COR-L47 (cell line): Measurements from ENCODE around the gene NKIRAS2.
A peak's percentile ranks its signal among the peaks of the same experiment; 100 is the strongest.

ENCODE experiments used
- DNase-seq: peaks from one replicate; lab custom pipeline; 2025; lab: John Stamatoyannopoulos, UW

NKIRAS2 gene

DNA sequence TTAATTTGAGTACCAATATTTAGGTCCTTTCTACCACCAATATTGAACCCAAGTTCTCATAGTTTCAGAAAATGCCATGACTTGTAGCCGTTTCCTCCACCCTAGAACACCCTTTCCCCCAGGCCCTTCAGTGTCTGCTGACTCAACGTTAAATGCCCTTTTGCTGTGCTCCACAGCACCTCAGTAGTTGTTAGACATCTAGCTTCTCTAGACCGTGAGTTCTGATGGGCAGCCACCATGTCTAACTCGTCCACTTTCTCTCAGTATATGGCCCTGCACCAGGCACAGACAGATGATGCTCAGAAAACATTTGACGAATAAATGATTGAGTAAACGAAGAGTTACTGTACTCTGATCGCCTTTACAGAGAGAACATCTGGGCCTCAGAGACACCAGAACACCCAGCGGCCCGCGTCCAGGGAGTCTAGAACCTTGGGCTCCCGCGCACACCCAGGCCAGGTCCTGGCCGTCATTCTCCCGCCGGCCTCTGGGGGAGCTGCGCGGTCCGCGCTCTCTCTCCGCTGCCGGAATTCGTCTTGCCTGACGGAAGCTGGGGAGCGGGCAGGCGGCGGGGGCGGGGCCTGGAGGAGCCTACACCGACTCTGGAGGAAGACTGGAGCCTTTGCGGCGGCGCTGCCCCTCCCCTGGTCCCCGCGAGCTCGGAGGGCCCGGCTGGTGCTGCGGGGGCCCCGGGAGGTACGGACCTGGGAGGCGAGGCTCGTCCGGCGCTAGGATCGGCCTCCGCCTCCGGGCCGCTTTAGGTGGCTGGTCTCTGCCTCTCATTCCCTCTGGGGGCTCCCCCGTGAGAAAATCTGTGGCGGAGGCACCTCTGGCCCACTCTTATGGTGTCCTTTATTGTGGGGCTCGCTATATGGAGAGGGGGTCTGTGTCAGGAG, at the start of gene NKIRAS2:
Gene NKIRAS2, plus strand, starts transcription at position 582 of the 896 bp plus-strand sequence. CDS start 1,488 bp downstream, outside the sequence.
- peak; percentile 86 for DNase-seq

DNA sequence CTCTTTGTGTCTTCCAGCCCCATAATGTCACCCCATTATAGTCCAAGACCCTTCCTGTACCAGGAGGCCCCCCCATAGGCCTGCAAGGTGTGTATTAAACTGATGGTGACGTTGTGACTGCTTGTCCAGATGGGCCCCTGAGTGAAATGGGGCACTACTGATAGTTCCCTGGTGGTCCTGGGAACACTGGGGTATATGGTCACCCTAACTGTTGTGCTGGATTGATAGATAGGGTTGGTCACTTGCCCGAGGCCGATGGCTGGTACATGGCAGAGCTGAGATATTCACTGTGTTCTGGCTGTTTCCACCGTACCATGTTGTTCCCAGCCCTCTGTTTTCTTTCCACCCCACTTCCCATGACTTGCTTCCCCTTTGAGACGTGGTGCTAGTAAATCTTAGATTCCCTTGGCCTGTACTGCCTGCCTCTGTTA, 49.0 kb upstream of the NKIRAS2 start:
- no peak for DNase-seq

DNA sequence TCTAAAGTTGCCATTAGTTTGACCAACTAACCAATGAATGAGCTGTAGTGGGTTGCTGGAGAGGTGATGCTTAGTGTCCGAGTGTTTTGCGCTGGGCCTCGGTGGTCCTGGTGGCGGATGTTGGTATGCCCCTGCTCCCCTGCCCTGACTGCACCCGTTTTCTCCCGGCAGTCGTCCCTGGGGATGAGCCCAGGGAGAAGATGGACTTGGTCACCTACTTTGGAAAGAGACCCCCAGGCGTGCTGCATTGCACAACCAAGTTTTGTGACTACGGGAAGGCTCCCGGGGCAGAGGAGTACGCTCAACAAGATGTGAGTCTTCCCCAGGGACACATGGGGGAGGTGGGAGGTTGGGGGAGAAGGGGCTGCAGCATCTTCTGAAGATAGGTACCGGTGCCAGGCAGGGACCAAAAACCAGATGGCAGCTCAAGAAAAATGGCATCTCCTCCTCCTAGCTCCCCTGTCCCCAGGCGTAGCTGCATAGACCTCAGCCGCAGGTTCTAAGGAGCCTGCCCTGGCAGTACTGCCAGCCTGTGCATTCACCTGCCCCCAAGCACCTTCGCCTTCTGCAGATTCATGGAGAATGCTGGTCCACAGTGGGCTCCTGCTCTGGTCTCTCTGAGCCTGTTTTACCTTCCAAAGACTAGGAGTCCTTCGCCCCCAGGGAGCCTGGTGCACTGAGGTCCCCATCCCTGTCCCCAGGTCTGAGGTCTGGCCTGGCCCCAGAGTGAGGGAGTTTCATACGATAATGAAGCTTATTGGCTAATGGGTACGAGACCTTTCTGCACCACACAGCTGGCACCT, 48.0 kb upstream of the NKIRAS2 start:
- no peak for DNase-seq

DNA sequence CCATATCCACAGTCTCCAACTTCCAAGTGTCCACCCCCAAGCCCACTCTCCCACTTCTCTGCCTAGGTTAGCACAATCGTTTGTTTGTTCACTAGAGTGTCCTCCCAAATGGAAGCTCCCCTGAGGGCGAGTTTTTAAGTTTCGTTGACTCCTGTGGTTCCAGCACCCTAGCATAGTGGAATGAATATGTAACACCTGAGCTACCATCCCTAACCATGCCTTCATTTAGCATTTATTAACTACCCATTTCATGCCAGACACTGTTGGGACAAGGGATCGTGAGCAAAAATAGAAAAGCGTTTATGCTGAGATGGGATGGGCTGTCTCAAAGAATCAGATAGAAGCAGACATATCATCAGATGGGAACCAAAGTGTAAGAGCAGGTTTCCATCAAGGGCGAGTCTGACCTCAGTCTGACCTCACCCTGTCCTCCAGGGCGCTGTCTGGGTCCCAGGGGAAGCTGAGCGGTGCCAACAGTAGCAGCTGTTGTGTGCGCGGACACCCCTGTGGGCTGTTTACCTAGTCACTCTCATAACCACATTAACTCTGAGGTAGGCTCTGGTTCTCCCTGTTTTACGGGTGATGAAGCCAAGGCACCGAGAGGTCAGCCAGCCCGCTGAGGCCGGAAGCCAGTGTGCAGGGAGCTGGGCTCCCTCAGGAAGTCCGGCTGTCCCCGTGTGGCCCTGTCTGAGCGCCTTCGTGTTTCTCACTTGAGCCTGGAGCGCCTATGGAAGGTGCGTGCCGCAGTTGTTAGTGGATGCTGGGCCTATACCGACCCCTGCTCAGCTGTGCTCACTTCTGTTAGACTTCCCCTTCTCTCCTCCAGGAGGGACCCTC, 47.1 kb upstream of the NKIRAS2 start:
- DNase-seq: no peak

DNA sequence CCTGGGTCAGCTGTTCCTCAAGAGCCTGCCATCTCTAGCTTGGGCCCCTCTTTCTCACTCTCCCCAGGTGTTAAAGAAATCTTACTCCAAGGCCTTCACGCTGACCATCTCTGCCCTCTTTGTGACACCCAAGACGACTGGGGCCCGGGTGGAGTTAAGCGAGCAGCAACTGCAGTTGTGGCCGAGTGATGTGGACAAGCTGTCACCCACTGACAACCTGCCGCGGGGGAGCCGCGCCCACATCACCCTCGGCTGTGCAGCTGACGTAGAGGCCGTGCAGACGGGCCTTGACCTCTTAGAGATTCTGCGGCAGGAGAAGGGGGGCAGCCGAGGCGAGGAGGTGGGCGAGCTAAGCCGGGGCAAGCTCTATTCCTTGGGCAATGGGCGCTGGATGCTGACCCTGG, 46.5 kb upstream of the NKIRAS2 start:
- no peak for DNase-seq

DNA sequence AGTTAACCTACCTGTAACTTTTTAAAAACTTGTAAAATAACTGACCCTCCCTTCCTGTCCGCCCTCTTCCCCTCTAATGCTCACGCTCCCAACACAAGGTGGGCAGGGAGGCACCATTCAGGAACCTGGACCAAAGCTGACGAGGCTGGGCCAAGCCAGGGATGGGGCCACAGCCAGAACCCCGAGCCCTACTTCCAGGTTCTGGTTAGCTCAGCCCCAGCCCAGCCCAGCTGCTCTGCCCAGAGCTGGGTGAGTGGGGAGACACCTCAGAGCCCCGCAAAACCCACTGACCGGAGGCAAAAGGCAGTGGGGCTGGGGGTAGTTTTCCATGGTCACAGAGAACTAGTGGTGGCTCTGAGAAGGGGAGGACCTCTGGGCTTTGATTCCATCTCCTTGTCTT, 45.9 kb upstream of the NKIRAS2 start:
- no peak for DNase-seq

DNA sequence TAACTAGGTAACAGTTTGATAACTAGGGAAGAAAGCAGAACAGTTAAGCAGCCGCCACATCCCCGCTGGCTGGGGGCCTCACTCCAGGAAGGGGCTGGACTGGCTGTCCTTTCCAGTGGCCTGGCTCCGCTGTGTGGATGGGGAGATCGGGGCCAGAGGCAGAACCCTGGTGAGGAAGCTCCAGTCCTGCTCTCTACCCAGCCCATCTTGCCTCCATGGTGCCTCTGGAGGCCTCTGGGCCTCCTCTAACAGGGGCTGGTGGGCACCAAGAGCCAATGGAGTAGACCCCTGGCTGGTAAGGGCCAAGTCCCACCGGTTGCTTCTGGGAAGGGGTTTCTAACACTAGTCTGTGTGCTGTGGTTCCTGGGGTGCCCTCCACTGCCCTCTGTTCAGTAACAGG, 45.2 kb upstream of the NKIRAS2 start:
- no peak for DNase-seq

DNA sequence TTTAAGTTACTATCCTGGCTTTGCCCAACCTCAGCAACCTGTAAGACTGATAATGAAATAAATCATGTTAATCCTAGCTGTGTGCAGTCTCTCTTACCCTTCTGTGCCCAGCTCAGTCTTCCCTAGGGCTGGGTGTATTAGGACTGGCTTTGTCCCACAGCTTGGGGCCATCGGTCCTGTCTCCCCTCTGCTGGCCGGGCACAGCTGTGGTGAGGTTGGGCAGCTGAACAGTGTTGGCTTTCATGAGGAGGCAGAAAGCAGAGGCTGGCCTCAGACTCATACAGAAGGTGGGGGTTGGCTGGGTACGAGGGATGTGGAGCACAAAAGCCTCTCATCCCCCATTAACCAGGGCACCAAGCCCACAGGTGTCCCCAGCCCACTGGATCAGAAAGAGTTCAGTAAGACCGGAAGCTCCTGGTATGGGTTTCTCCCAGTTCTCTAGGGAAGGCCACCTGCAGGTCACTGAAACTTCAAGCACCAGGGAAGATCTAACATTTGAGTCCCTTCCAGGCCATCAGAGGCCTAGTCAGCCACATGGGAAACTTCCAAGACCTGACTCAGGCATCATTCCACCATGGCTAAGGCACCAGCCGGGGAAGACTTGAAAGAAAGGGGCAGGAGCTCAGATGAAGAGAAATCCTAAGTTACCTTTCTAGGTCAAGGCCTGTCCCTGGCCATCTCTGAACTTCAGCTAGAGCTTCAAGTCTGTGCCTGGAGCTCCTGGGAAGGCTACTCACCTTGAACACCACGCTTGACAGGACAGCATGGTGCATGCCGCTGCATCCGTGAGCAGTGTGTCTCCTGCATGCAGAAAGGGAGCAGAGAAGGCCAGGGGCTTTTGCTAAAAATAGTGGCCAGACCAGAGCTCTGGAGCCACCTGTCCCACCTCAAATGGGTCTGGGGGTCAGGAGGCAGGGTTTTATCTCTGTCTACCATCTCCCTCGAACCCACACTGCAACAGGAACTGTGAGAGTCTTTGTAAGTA, 44.5 kb upstream of the NKIRAS2 start:
- no peak for DNase-seq

DNA sequence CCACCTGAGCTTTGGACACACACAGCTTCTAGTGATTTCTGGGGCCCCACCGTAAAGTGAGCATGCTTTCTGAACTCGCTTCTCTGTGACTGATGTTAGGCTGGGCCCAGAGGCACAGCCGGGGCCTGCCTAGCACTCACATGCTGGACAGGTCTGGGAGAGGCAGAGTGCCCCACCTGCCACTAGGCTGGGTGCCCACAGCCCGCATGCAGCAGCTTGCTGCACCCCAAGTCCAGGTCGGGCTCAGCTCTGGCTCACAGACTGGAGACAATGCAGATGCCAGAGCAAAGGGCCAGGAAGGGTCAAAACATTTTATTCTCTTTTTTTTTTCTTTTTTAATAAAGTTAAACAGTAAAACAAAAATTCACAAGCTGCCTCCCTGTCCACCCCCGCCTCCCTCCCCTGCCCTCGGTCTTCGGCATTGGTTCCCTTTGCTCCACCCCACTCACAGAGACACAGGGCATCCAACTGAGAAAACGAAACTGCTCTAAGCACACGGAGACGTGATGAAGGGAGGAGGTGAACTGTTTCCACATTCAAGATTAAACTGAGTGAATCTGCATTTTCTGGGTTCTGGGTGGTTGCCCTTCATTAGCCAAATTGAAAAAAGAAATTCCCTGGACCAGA, 43.6 kb upstream of the NKIRAS2 start:
- DNase-seq: no peak

DNA sequence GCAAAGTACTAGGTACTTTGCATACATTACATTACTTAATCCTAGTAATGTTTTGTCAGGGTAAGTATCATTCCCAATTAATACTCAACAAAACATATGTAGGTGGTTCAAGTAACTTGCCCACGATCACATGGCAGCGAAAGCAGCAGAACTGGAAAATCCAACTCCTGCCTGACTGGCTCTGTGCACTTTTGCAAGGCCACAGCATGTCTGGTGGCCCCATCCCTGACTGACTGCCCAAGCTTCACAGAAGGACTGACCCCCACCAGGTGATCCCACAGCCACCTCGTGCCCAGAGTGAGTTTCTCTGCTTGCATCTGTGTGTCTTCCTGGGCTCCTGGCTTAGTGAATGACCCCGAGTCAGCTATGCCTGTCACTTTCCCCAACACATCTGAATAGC, 41.9 kb upstream of the NKIRAS2 start:
- DNase-seq: no peak

DNA sequence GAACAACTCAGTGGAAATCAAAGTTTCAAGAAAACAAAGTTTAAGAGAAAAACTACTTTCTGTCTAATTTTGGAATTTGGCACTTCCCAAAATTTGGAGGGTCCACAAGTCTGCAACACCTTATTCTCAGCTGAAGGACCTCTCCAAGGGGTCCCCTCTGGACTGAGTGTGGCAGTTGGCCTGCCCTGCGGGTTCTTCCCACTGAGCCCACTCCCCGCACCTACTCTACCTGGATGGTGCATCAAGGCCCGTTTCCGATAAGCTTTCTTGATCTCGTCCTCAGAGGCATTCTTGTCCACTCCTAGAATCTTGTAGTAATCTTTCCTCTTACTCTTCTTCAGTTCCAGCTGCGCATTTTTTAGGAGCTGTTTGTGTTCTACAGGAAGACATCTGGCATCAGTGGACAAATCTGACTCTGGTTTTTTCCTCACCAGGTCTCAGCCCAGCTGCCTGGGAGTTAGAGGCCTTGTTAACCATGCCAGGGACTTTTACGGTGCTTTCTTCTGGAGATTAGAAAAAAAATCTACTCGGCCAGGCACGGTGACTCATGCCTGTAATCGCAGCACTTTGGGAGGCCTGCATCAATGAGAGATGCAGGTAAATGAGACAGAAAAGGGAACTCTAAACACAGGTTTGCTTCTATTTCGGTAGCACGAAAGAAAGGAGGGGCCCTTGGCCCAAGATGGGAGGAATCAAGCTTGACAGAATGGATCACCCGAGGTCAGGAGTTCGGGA, 37.7 kb upstream of the NKIRAS2 start:
- DNase-seq: no peak

DNA sequence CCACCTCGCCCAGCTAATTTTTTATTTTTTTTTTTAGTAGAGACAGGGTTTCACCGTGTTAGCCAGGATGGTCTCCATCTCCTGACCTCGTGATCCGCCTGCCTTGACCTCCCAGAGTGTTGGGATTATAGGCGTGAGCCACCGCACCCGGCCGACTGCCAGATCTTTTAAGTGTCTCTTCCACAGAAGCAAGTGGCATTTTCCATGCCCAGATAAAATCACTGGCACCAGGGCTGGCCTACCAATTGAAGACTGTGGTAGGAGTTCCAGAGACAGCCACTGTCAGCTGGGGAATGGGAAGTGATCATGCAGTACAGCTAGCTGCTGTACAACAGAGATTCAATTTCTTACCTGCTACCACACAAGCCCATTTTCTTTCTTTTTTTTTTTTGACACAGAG, 35.4 kb upstream of the NKIRAS2 start:
- no peak for DNase-seq

DNA sequence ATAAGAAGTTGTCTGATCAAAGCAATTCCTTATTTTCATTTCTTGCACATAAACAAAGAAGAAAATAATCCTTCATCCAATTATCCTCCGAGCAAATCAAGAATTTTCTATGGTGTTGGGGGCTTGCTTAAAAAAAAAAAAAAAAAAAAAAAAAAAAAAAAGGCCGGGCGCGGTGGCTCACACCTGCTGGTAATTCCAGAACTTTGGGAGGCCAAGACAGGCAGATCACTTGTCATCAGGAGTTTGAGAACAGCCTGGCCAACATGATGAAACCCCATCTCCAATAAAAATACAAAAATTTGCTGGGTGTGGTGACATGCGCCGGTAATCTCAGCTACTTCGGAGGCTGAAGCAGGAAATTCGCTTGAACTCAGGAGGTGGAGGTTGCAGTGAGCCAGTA, 34.0 kb upstream of the NKIRAS2 start:
- no peak for DNase-seq

DNA sequence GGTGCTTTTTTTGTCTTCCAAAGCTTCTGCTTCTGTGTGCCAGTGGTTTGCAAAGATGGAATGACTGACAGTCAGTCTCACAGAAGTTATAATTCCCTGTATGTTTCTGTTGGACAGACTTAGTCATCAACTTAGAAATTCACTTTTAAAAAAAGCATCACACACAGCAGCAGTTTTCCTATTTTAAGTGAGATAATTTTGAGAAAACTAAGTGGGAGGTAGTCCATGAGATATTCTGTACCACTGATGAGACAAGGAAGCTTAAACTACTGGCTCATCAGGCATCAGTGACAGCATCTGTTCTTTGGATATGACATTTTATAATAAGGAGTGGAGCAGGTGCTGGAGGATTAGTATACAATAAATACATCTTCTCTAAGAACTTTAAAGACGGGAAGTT, 33.3 kb upstream of the NKIRAS2 start:
- DNase-seq: no peak

DNA sequence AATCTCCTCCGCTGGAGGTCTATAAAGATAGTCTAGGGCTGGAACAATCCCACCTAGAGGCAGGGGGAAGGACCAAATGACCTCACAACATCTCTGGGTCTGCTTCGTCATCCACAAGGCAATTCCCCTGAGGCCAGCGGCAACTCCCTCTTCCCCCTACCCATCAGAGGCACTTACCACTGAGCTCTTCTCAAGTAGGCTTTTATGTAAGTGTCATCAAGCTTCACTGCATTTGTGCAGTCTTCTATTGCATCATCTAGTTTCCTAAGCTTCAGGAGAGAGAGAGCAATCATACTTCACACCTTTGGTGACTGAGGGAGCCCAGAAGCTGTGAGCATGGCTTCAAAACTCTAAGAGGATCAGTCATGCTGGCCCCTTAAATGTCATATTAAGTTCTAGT, 32.2 kb upstream of the NKIRAS2 start:
- no peak for DNase-seq

DNA sequence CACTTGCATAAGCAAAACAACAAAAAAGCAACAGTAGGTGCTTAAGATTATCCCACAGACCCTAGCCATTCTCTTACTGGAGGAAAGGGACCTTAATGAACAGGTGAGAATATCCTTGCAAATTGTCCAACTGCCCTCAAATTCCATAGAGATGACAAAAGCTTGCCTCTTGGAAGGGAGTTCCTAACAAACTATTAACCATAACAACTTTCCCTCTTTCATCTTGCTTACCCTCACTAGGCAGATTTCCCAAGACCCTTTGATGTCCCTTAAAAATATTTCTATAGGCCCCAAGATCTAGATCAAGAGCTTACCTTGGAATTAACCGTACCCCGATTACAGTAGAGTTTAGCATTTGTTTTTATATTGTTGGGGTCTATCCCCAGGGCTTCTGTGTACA, 31.5 kb upstream of the NKIRAS2 start:
- DNase-seq: no peak

DNA sequence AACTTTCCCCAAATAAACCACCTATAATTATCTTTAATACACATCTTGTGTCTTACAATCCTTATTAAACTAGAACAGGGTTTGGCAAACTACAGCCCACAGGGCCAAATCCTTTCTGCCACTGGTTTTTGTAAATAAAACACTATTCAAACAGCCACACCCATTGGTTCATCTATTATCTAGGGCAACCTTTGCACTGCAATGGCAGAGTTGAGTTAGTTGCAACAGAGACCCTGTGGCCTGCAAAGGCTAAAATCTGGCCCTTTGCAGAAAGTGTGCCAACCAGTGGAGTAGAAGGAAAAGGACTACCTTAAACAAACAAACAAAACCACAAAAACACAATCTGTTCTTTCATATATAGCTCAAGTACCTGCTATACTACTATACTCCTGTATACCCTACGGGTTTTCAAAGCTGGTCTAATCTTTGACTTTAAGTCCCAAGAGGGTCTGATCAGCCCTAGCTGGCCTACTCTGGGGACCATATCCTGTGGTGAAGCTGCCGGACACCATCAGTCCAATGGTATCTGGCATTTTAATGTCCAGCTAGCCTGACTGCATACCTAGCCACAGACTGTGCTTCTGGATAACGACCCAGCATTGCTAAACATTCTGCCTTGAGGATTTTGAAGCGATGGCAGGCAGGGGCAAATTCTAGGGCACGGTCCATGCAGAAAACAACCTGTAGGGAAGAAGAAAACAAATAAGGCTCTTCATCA, 30.0 kb upstream of the NKIRAS2 start:
- no peak for DNase-seq

DNA sequence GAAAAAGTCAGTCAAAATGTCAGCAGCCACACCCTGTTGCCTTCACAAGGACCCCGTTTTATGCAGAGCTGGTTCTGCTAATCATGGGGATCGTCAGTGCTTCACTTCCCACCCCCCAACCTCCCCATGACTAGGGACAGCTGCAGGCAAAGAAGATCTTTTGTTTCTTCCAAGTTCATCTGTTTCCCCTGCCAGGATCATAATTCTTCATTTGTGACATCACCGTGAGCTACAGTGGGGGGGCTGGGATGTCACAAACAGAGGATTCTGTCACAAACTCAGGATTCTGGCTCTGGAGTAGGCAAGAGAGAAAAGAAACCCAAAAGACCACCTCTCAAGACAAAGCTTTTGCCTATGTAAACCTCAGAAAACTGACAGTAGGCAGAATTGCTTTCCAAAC, 27.3 kb upstream of the NKIRAS2 start:
- DNase-seq: no peak

DNA sequence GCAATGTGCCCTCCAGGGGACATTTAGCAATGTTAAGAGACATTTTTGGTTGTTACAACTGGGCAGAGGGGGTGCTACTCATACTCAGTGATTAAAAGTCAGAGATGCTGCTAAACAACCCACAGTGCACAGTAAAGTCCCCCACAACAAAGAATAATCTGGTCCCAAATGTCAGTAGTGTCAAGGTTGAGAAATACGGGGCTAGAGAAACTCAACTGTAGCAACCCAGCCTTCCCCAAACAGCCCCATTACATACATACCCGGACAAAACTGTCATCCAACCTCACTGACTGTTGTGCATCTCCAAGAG, 23.1 kb upstream of the NKIRAS2 start:
- no peak for DNase-seq
